Upper lobe of right lung (tissue), 1 donor: ENCODE results near the gene SLC19A1. TPM values are rescaled to one million over a fixed set of nuclear protein-coding genes. Genes with fewer than 3 reads are reported as not detected.

Source experiments
- ATAC-seq: fragments of 200-7000 bp; cut with Tn5 transposase; one replicate; pipeline ENCODE4 v1.9.1; 2020; ENCODE audit warnings: mild to moderate bottlenecking, moderate library complexity
- DNase-seq: peaks from one replicate; pipeline ENCODE4 v3.0.0-alpha.2; 2020
- H3K27ac ChIP-seq: fragments of 200-600 bp; one replicate; pipeline ENCODE4 v1.8.0; 2022
- H3K27me3 ChIP-seq: fragments of 200-600 bp; one replicate; pipeline ENCODE4 v1.8.0; 2022; ENCODE audit warnings: mild to moderate bottlenecking
- H3K36me3 ChIP-seq: fragments of 200-600 bp; one replicate; pipeline ENCODE4 v1.8.0; 2022
- H3K4me1 ChIP-seq: fragments of 200-600 bp; one replicate; pipeline ENCODE4 v1.8.0; 2022
- H3K4me3 ChIP-seq: fragments of 200-600 bp; one replicate; pipeline ENCODE4 v1.8.0; 2022; ENCODE audit warnings: mild to moderate bottlenecking
- H3K9me3 ChIP-seq: fragments of 200-600 bp; one replicate; pipeline ENCODE4 v1.8.0; 2022
- CTCF ChIP-seq: fragments of 200-600 bp; IDR thresholded peaks from one replicate; pipeline ENCODE4 v1.8.0; 2022; ENCODE audit warnings: antibody characterized with exemption
- intact Hi-C: fragments of 100-400 bp; cut with DNase I; formaldehyde crosslinking; loops from one replicate; pipeline ENCODE4 v1.11.0; 2022
- total RNA-seq: library from RNA; stranded (reverse); fragmentation: NEBNext Ultra II Directional; extraction: Animal tissue kit (Norgen Biotek cat#: 25700); gene quantifications from one replicate; pipeline ENCODE4 v1.2.1, GENCODE V29; 2021
- donor health status: DM: no; HTN: yes; CAD: no; lungs with severe emphysema.

The SLC19A1 gene
- total RNA-seq, 1 donor from 2014 or later, result 39.3 TPM

GRCh38 chr21:45546636-45547544, 4.7 kb upstream of the SLC19A1 start:
- no peaks in the 10 kb centered on the region for H3K27me3 ChIP-seq
- no peak for TF ChIP-seq CTCF
- DNase-seq (no peak), ATAC-seq (no peak)
- no peak overlapping the region for H3K4me3 ChIP-seq
- H3K27ac ChIP-seq, result no peak overlapping the region
- H3K36me3 ChIP-seq, result no peaks in the 10 kb centered on the region
- H3K9me3 ChIP-seq, result no peaks in the 10 kb centered on the region
- H3K4me1 ChIP-seq, result peaks cover 10% of the 10 kb centered on the region
- intact Hi-C loops, result no loop called here

GRCh38 chr21:45545691-45546531, 3.7 kb upstream of the SLC19A1 start:
- Histone ChIP-seq H3K4me1 (peaks cover 8% of the 10 kb centered on the region), H3K27me3 (no peaks in the 10 kb centered on the region), H3K4me3 (no peak overlapping the region), H3K27ac (no peak overlapping the region), H3K36me3 (no peaks in the 10 kb centered on the region), H3K9me3 (no peaks in the 10 kb centered on the region)
- intact Hi-C loops, result no loop called here
- TF ChIP-seq CTCF, result no peak
- ATAC-seq (no peak), DNase-seq (peak; percentile 57)

- no peaks in the 10 kb centered on the region for H3K9me3 ChIP-seq
- no peak for TF ChIP-seq CTCF
- no peaks in the 10 kb centered on the region for H3K36me3 ChIP-seq
- H3K4me3 ChIP-seq, result no peak overlapping the region
- peaks cover 7% of the 10 kb centered on the region for H3K4me1 ChIP-seq
- H3K27ac ChIP-seq, result no peak overlapping the region
- intact Hi-C loops, result no loop called here
- H3K27me3 ChIP-seq, result no peaks in the 10 kb centered on the region
- no peak for DNase-seq
- no peak for ATAC-seq
These were observed 3.0 kb upstream of the SLC19A1 start for GRCh38 chr21:45545236-45545570.

- no peak overlapping the region for H3K27ac ChIP-seq
- DNase-seq, result peak; percentile 46
- H3K9me3 ChIP-seq, result no peaks in the 10 kb centered on the region
These were observed 2.4 kb upstream of the SLC19A1 start for GRCh38 chr21:45544449-45545235.

More at GRCh38 chr21:45544449-45545235, 2.4 kb upstream of the SLC19A1 start:
- H3K4me1 ChIP-seq, result peaks cover 7% of the 10 kb centered on the region
- no peak overlapping the region for H3K4me3 ChIP-seq
- no peaks in the 10 kb centered on the region for H3K27me3 ChIP-seq
- ATAC-seq, result no peak
- intact Hi-C loops, result no loop called here
- no peak for TF ChIP-seq CTCF
- H3K36me3 ChIP-seq, result no peaks in the 10 kb centered on the region
